Limb (tissue), 2 donors: ENCODE results near the gene AMZ2.
"Not testable (repeated sequence)": the region's sequence is repeated elsewhere in the genome, so short reads cannot be mapped to it uniquely, and the experiment has no call there.

ENCODE experiments used
- DNase-seq, 2 donors: peaks; one replicate each; pipeline ENCODE4 v3.0.0-alpha.2; 2016; ENCODE audit errors: extremely low spot score in 2 of 2

Gene AMZ2, protein sequence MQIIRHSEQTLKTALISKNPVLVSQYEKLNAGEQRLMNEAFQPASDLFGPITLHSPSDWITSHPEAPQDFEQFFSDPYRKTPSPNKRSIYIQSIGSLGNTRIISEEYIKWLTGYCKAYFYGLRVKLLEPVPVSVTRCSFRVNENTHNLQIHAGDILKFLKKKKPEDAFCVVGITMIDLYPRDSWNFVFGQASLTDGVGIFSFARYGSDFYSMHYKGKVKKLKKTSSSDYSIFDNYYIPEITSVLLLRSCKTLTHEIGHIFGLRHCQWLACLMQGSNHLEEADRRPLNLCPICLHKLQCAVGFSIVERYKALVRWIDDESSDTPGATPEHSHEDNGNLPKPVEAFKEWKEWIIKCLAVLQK

DNA sequence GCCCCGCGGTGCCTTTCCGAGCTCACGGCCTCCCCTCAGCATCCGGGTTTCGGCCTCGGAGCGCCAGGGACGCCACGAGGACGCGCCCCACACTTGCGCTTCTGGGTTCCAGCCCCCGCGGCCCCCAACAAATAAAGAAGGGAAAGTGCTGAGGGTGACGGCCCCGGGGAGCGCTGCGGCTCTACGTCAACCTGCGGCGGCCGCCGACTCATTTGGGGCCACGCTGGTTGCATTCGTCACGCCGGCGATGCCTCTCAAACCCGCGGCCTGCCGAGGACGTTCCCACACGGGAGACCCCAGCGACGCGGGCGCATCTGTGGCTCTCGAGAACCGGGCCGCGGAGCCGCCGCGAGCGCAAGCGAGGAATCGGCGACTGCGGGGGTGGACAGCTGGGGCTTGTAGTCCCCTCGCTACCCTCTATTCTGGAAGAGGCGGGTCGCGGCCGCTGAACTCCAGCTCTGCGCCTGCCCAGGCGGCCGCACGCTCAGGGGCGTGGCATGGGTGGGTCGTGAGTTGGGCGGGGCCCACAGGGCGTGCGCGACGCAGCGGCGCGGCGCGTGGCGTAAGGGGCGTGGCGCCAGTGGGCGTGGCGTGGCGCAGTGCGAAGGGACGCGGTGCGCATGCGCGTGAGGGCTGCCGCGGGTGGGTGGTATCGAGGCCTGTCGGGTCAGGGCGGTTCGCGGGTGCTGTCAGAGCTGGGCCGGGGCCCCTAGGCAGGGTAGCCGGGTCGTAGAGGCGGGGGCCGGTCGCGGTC, at the start of gene AMZ2:
Gene AMZ2, plus strand, starts transcription at position 599 of the 754 bp plus-strand sequence. CDS start 2,145 bp downstream, outside the sequence.
- peak; percentile 94 to 99 for DNase-seq

DNA sequence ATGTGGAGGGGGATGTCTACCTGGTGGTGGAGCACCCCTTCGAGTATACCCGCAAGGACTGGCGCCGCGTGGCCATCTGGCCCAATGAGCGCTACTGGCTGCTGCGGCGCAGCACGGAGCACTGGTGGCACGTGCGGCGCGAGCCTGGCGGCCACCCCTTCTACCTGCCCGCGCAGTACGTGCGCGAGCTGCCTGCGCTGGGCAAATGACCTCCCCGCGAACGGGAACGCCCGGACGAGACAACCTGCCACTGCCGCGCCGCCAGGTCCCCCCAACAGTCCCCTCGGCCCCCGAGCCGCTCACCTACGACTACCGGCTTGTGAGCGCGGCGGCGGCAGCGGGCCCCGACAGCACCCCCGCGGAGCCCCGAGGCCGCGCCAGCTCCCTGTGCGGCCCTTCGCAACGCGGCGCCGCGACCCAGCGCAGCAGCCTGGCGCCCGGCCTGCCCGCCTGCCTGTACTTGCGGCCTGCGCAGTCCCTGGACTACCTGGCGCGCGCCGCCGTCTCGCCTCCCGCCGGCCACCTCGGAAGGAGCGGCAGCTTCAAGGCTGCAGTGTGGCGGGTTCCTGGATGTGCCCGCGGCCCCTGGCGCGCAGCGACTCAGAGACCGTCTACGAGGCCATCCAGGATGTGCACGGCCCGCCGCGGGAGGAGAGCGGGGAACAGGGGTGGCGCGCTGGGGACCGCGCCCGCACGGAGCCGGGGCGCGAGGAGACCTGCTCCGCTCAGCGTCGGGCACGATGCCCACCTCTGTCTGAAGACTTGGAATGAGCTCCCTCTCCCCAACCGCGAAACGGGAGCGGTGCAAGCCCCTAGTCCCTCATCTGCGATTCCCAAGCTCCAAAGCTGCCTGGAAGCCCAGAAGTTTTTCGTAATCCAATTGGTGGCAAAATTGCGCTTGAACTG, 48.7 kb upstream of the AMZ2 start:
- DNase-seq = peak in 1 of 2 donors; percentile 49

DNA sequence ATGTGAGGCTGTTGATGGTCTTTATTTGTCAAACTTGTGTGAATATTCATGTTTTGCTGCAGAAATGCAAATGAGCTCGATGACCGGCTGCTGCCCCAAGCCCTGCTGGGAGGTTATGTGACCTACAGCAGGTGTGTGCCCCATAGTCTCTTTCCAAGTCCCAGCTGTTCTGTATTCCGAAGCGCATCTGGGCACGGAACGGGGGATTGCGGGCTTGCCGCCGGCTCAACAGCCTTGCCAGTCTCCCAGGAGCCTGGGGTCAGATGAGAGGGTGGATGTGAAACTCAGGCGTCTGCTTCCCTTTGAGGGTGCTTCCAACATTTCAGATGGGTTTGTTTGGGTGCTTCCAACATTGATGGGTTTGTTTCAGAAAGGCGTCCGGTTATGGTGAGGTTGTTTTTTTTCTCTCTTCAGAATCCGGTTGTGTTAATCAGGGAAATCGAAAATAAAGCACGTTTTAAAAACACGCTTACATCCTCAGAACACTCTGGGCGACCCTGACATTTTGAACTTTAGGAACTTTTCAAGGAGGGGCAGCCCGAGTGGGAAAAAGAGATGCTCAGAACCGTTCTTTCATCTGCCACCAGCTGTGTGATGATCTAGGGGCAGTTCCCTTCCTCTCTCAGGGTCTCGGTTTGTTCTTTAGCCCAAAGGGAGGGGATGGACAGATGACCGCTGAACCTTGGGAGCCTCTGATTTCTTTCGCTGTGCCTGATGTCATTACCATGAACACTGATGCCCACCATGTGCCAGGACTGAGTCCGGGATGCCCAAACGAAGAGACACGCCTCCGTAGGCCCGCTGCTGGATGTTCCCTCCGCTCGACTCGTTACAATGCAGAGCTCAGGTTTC, 47.8 kb upstream of the AMZ2 start:
- DNase-seq = peak in 1 of 2 donors; percentile 55

DNA sequence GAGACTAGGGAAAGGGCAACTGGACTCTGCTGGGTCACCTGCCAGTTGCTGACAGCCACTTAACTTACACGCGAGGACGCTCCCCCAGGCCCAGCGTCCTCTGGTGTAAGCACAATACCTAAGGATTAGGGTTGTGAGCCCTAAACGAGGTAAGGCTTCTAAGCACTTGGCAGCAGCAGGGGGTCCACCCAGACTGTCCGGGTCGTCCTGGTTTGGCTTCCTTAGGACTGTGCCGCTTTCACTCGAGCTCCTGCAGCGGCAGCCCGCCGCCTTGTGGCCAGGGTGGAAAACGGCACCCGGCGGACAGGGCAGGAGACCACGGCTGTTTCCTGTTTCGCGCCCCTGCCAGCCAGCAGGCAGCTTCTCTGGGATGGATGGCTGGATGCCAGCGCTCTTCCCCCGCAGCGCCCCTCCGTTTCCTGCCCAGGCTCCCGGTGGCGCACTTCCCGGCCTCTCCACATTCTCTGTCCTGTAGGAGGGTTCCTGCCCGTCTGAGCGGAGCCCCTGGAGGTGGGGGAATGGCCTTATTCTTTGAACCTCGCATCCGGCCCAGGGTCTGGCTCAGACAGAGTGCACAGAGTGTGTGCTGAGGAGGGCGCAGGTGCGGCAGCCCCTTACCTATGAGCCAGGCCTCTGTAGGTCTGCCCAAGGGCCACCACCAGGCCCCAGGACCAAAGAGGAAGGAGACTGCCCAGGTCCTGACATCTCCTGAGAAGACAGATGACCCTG, 47.0 kb upstream of the AMZ2 start:
- DNase-seq = peak; percentile 77 to 87

DNA sequence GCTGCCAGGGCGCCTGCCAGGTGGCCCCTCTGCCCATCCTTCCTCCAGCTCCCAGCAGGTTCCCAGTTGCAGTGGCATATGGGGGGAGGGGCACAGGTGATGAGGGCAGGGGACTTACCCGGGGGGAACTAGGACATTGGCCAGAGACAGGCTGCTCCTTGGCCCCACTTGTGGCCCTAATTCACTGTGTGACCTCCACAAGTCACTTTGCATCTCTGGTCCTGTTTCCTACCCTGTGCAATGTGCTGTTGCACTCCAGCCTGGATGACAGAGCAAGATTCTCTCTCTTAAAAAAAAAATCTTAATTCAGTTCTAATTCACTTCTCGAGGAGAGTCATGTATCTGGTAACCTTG, 46.4 kb upstream of the AMZ2 start:
- DNase-seq = not testable (repeated sequence)

DNA sequence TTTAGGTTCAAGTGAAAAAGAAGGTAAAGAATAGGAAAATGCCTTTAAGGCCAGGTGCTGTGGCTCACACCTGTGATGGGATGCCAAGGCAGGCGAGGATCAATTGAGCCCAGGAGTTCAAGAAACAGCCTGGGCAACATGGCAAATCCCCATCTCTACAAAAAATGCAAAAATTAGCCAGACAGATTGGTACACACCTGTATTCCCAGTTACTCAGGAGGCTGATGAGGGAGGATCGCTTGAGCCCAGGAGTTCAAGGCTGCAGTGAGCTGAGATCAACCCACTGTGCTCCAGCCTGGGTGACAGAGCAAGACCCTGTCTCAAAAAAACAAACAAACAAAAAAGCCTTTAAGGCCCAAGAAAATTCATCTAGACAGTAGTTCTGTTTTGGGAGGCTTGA, 45.5 kb upstream of the AMZ2 start:
- DNase-seq = not testable (repeated sequence)

DNA sequence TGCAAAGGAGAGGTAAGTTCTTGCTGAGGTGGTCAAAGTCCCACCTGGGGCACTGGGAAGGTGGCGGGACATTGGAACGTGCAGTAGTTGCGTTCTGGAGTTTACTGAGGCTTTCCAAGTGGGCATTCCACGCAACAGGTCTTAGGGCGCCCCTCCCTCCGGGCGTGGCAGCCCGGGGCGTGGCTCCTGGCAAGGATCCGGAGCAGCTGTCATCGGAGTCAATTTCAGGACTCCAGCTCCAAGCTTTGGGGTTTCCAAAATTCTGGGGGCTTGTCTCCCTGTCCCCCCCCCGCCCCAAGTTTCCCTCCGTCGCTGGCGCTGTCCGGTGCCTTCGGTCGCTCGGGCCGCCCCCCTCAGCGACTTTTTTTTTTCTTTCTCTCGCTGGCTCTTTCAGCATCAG, 43.1 kb upstream of the AMZ2 start:
- DNase-seq = peak in 1 of 2 donors; percentile 58

DNA sequence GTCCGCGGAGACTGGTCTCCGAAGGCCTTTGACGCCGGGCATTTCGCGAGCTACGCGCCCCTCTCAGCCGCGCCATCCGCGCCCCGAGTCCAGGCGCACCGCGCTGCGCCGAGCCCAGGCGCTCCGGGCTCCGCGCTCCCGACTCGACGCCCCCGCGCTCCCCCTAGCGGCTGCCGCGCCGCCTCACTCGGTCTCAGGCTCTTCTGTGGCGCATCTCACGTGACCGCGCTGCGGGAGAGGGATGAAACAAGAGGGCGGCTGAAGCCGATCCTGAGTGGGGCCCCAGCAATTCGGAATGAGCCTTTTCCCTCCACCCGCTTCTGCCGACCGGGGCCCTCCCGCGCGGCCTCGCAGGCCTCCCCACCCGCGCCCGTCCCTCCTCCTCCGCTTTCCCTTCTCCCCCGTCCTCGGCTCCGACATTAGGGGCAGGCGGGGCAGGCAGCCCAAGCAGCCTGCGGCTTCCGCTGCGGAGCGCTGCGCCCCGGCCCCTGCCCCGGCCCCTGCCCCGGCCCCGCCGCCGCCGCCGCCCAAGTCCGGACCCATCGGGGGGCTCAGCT, 42.5 kb upstream of the AMZ2 start:
- DNase-seq = peak; percentile 90 to 96

DNA sequence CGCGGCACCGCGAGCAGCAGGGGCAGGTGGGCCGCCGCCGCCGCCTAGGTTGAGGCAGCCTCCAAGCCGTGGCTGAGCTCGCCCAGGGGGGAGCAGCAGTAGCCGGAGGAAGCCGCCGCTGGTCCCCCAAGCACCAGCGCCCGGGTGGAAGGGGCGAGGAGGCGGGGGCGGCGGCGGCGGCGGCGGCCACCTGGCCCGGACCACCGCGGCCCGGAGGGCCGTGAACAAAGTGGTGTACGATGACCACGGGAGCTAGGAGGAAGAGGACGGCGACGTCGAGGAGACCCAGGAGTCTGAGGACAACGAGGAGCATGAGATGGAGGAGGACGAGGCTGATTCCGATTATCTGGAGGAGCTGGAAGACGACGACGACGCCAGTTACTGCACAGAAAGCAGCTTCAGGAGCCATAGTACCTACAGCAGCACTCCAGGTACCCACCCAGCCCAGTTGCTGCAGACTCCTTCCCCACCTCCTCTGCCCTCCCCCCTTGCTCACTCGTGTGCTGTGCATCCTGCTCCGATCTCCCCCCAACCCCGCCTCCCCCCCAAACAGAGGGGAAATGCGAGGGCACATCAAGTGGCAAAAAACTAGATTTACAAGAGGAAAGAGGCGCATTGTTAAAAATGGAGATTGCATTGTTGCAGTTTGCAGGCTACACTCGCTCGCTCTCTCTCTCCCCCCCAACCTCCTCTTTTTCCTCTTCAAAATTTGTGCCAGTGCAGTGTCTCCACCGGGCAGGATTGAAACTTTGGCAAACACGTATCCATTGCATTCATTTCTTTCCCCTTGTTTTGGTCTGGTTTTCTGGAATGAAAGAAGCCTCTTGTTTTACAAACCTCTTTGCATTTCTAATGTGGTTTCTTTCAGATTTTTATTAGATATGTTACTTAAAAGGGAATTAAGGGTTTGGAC, 41.8 kb upstream of the AMZ2 start:
- DNase-seq = peak in 1 of 2 donors; percentile 55

DNA sequence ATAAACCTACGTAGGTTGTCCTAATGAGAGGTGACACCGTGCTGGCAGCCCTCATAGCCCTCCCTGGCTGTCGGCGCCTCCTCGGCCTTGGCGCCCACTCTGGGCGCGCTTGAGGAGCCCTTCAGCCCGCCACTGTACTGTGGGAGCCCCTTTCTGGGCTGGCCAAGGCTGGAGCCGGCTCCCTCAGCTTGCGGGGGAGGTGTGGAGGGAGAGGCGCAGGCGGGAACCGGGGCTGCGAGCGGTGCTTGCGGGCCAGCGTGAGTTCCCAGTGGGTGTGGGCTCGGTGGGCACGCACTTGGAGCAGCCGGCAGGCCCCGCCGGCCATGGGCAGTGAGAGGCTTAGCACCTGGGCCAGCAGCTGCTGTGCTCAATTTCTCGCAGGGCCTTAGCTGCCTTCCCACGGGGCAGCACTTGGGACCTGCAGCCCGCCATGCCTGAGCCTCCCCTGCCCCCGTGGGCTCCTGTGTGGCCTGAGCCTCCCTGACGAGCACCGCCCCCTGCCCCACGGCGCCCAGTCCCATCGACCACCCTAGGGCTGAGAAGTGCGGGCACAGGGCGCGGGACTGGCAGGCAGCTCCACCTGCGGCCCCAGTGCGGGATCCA, 40.1 kb upstream of the AMZ2 start:
- DNase-seq = no peak

DNA sequence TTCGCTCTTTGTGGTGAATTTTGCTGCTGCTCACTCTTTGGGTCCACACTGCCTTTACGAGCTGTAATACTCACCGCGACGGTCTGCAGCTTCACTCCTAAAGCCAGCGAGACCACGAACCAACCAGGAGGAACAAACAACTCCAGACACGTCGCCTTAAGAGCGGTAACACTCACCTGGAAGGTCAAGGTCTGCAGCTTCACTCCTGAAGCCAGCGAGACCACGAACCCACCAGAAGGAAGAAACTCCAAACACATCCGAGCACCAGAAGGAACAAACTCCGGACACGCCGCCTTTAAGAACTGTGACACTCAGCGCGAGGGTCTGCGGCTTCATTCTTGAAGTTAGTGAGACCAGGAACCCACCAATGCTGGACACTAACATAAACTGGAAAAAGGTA, 39.2 kb upstream of the AMZ2 start:
- not testable (repeated sequence) for DNase-seq

DNA sequence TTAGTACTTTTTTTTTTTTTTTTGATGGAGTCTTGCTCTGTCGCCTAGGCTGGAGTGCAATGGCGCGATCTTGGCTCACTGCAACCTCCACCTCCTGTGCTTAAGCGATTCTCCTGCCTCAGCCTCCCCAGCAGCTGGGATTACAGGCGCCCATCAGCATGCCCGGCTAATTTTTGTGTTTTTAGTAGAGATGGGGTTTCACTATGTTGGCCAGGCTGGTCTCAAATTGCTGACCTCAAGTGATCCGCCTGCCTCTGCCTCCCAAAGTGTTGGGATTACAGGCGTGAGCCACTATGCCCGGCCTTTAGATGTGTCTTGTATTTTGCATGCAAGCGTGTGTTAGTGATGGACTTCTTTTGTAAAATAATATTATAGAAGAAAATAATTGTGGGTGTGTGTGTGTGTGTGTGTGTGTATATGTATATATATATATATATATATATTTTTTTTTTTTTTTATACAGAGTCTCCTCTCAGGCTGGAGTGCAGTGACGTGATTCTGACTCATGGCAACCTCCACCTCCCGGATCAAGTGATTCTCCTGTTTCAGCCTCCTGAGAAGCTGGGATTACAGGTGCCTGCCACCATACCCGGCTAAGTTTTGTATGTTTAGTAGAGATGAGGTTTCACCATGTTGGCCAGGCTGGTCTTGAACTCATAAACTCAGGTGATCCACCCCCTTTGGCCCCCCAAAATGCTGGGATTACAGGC, 38.5 kb upstream of the AMZ2 start:
- not testable (repeated sequence) for DNase-seq

DNA sequence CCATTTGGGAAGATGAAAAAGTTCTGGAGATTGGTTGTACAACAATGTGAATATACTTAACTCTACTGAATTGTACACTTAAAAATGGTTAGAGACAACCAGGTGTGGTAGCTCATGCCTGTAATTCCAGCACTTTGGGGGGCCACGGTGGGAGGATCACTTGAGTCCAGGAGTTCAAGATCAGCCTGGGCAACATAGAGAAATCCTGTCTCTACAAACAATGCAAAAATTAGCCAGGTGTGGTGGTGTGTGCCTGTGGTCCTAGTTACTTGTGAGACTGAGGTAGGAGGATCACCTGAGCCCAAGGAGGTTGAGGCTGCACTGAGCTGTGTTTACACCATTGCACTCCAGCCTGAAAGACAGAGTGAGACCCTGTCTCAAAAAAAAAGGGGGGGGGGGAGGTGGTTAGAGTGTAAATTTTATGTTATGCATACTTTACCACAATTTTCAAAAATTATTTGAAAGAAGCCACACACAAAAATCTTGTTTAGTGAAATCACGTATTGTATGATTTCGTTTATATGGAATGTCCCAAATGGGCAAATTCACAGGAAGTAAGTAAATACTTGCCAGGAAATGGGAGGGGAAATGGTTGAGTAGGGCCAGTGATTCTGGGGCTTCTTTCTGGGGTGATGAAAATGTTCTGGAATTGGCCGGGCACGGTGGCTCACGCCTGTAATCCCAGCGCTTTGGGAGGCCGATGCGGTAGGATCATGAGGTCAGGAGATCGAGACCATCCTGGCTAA, 37.1 kb upstream of the AMZ2 start:
- no peak for DNase-seq

DNA sequence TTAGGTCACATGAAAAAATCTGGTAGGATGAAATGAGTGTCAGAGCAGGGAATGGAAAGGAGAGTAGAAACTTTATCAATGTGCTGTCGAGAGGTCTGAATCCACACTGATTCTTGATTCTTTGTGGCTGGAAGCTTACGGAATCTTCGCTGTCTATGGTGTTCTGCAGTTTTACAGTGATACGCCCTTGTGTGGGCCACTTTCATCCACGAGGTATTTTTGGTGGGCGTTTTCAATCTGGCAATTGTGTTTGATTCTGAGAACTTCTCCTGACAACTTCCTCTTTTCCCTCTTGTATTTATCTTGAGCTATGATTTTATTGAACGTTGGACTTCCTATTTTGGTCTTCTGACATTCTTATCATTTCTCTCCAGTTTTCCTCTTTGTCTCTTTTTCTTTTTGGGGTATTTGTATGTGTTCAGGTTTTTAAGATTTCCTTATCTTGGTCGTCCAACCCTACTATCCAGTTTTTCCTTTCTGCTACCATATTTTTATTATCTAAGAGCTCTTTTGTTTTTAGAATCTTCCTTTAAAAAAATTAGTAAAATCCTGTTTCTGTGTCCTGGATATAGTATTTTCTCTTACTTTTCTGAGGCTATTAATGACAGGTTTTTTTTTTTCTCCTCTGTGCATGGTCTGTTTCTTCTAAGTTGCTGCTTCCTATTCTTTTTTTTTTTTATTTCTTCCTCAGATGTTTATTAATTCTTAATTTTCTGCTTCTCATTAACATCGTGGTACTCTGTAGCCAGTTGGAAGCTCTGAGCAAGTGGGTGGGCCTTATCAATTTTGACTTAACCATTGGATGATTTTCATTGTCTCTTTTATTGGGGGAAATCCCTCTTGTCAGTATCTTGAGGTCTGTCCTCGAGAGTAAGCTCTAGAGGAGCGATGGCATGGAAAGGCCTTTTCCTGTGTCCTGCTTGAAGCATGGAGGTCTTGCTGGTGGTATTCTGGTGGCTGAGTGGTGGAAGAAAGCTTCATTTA, 34.1 kb upstream of the AMZ2 start:
- DNase-seq = not testable (repeated sequence)

DNA sequence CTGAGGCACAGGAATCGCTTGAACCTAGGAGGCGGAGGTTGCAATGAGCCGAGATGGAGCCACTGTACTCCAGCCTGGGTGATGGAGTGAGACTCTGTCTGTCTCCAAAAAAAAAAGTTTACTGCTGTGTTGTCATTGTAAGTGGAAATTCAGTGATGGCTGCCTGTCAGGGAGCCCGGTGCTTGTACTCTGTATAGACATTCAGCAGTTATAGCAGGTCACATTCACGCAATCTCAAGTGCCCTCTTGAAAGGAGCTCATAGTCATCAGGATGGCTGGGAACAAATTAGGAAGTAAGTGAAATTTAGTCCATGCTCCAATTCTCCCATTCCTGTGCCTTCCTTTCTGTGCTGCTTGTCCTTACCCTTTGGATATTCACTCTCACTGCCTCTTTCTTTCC, 32.4 kb upstream of the AMZ2 start:
- DNase-seq = not testable (repeated sequence)

DNA sequence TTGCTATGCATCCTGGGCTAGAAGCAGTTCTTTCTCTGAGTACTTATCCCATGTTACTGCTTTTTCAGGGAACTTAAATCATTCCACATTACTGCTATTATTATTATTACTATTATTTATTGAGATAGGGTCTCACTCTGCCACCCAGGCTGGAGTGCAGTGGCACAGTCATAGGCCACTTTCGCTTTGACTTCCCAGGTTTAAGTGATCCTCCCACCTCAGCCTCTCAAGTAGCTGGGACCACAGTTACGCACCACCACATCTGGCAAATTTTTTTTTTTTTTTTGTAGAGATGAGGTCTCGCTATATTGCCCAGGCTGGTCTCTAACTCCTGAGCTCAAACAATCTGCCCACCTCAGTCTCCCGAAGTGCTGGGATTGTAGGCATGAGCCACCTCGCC, 28.4 kb upstream of the AMZ2 start:
- not testable (repeated sequence) for DNase-seq
